Germinal center (tissue), 1 donor: Measurements from ENCODE around the gene SMARCC1.
A peak's percentile ranks its signal among the peaks of the same experiment; 100 is the strongest.
"Not testable (repeated sequence)": the region's sequence is repeated elsewhere in the genome, so short reads cannot be mapped to it uniquely, and the experiment has no call there.

ENCODE experiments used
- DNase-seq: peaks from one replicate; pipeline ENCODE4 v3.0.0; 2012; ENCODE audit warnings: mixed read lengths, low spot score

Gene SMARCC1

GRCh38 chr3:47781685-47782445 lies at the start of gene SMARCC1:
Gene SMARCC1 (minus strand): TSS chr3:47781893. CDS start chr3:47781797, 96 bp downstream.
- peak; percentile 97 for DNase-seq

DNA sequence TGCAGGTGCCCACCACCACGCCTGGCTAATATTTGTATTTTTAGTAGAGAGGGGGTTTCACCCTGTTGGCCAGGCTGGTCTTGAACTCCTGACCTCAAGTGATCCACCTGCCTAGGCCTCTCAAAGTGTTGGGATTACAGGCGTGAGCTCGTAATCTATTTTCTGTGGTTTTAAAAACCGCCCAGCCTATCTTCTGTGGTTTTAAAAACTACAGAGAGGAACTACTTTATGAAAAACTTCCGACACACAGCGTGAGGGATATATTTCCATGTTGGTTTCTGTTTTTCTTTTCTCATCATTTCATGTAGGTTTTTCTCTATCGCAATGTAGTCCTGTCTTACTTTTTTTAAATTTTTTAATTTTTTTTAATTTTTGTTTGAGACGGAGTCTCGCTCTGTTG lies 47.8 kb upstream of the SMARCC1 start:
- DNase-seq, result not testable (repeated sequence)

DNA sequence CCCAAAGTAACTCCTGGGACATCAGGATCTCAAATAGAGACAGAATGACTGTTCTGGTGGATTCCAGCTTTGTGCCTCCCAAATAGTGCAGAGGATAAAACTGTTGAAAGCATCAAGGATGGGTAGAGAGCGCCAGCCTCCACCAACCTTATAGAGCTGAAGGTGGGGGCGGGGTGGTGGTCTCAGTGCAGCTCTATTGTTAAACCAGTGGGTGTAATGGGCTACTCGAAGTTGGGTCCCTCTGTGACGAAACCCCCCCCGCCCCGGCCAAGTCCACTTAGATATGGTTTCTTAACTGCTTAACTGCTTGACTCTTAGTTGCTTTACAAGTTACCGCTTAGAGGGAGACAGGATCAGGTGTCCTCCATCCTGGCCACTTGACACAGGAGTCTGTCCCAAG lies 43.9 kb upstream of the SMARCC1 start:
- DNase-seq, result no peak

- DNase-seq, result peak; percentile 92
Observed at GRCh38 chr3:47824541-47825473, 43.1 kb upstream of the SMARCC1 start.

GRCh38 chr3:47817609-47818008 lies 35.9 kb upstream of the SMARCC1 start:
- DNase-seq, result no peak

- DNase-seq, result no peak
Observed at GRCh38 chr3:47813551-47814177, 32.0 kb upstream of the SMARCC1 start.

- no peak for DNase-seq
Observed at GRCh38 chr3:47804577-47804976, 22.9 kb upstream of the SMARCC1 start.

GRCh38 chr3:47803480-47804025 lies 21.9 kb upstream of the SMARCC1 start:
- no peak for DNase-seq

DNA sequence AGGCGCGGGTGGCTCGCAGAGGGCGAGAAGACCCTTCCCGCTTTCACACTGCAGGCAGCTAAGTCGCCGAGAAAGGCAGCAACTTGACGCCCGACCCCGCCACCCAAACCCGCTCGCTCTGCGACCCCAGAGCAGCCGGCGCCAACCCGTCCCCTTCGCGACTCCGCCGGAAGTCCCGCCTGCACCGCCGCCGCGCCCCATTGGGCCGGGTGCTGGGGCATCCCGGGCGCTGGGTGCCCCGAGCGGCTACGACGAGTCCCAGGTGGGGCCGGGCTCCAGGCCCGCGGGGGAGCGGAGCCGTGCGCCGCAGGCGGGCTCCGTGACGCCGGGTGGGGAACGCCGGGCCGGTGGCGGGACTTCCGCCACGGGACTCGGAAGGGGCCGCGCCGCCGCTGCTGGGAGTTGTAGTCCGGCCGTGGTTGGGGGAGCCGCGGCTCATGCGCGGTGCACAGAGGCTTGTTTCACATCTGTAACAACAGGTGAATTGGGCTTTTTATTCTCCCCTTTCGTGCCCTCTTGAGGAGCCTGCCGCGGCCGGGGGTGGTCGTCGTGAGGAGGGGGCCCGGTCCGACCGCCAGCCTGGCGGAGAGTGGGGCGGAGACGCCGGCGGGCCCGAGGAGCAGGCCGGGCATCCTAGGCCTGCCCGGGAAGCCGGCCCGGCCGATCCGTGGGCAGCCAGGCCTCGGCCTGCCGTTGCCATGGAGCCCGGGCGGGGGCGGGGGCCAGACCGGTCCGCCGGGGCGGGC lies 21.2 kb upstream of the SMARCC1 start, which contains the start of gene DHX30:
DHX30 (plus strand) TSS at position 405 of the 746 bp plus-strand sequence. CDS start 7,546 bp downstream, outside the sequence.
- peak; percentile 90 for DNase-seq

DNA sequence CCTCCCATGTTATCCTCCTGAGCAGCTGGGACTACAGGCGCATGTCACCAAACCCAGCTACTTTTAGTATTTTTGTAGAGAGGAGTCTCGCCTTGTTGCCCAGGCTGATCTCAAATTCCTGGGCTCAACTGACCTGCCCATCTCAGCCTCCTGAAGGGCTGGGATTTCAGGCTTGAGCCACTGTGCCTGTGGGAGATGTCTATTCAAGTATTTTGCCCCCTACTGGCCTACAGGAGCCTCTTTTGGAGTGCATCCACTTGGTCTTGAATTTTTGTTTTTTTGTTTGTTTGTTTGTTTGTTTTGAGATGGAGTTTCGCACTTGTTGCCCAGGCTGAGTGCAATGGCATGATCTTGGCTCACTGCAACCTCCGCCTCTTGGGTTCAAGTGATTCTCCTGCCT lies 18.0 kb upstream of the SMARCC1 start:
- DNase-seq, result no peak

DNA sequence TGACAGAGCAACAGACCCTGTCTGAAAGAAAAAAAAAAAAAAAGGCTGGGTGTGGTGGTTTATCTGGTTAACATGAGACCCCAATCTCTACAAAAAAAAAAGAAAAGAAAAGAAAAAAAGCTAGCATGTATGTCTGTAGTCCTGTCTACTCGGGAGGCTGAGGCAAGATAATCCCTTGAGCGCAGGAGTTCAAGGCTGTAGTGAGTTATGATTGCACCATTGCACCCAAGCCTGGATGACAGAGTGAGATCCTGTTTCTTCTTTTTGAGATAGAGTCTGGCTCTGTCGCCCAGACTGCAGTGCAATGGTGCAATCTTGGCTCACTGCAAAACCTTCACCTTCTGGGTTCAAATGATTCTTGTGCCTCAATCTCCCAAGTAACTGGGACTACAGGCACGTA lies 12.9 kb upstream of the SMARCC1 start:
- DNase-seq, result no peak

- DNase-seq, result no peak
Observed at GRCh38 chr3:47792699-47793098, 11.0 kb upstream of the SMARCC1 start.

GRCh38 chr3:47791193-47791855 lies 9.6 kb upstream of the SMARCC1 start:
- no peak for DNase-seq

GRCh38 chr3:47783673-47784072 lies 2.0 kb upstream of the SMARCC1 start:
- no peak for DNase-seq

DNA sequence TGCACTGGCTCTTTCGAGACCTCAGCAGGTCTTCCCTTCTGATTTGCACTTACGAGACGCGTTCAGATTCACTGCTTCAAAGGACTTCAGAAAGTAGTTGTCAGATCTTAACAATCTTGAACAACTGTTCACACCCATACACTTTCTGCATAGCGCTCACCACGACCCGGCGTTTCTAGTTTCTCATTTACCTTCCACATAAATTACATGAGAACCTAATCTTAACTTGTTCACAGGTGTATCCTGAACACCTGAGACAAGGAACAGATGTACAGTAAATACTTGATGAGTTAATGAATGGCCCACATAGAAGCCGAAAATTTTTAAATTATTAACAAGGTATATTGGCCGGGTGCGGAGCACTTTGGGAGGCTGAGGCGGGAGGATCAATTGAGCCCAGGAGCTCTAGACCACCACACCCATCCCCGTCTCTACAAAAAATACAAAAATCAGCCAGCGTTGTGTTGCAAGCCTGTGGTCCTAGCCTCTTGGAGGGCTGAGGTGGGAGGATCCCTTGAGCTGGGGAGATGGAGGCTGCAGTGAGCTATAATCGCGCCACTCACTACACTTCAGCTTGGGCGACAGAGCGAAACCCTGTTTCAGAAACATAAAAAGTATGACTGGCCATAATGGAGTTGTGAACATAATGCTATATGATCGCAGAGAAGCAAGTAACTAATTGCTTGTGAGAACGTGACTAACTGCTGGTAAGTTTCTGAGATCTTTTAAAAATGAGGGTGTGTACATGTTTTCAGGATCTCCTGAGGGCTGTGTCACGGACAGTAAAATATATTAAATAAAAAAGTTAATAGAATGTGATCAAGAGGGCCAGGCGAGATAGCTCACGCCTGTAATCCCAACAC lies 984 bp upstream of the SMARCC1 start:
- no peak for DNase-seq

GRCh38 chr3:47780741-47781684 lies 680 bp downstream of the SMARCC1 start:
- peak; percentile 69 for DNase-seq

DNA sequence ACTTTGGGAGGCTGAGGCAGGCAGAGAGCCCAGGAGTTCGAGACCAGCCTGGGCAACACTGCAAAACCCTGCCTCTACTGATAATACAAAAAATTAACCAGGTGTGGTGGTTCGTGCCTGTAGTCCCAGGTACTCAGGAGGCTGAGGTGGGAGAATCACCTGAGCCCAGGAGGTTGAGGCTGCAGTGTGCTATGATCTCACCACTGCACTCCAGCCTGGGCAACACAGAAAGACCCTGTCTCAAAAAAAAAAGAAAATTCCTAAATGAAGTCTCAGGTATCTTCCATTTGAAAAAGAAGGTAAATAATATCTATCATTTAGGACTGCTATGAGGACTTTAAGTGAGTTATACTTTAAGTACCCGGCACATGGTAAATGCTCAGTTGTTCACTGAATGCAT lies 2.9 kb downstream of the SMARCC1 start:
- DNase-seq, result no peak

DNA sequence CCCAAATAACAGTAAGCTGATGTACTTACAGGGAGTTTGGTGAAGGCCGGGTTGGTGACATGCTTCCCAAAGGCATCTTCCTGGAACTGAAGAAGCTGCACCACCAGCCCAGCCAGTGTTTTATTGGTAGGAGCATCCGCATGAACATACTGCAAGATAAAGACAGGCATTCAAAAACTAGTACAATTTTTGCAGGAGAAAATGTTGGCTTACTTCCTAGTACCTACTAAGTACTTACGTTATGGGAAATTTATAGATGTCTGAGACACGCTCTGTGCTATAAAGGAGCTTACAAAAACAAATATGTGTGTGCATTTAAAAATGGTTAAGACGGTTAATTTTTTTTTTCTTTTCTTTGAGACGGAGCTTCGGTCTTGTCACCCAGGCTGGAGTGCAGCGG lies 8.9 kb downstream of the SMARCC1 start:
- no peak for DNase-seq

- DNase-seq, result no peak
Observed at GRCh38 chr3:47772047-47772446, 9.6 kb downstream of the SMARCC1 start.
